Adrenal gland (tissue), 12 donors: ENCODE results near the gene PLXNA1. TPM values are rescaled to one million over a fixed set of nuclear protein-coding genes. Genes with fewer than 3 reads are reported as not detected.

Source experiments
- DNase-seq, 7 donors: peaks; one replicate each; pipeline ENCODE4 v3.0.0-alpha.2; 2019 to 2020
- H3K27ac ChIP-seq, 5 donors: fragments of 200-600 bp; sonication (generic) in 4 of 5; 1 replicate in 3 of 5; 2 replicates in 2 of 5; pipeline versions ENCODE4 v1.5.1 to v1.8.0; 2016 to 2020; ENCODE audit warnings: mild to moderate bottlenecking in 1 of 5
- H3K27me3 ChIP-seq: fragments of 200-600 bp; 2 replicates; pipeline ENCODE4 v1.8.0; 2021
- H3K36me3 ChIP-seq, 2 donors: fragments of 200-600 bp; replicated peaks in 1 of 2; 1 replicate in 1 of 2; 2 replicates in 1 of 2; pipeline versions ENCODE4 v1.5.1 to v1.8.0; 2018 to 2022
- H3K4me1 ChIP-seq, 2 donors: fragments of 200-600 bp; replicated peaks in 1 of 2; 1 replicate in 1 of 2; 2 replicates in 1 of 2; pipeline versions ENCODE4 v1.5.1 to v1.8.0; 2018 to 2021
- H3K4me3 ChIP-seq, 4 donors: fragments of 200-600 bp; sonication (generic) in 3 of 4; one replicate each; pipeline ENCODE4 v1.5.1; 2016 to 2018
- H3K9me3 ChIP-seq, 3 donors: fragments of 200-600 bp; sonication (generic) in 1 of 3; replicated peaks in 1 of 3; 1 replicate in 2 of 3; 2 replicates in 1 of 3; pipeline versions ENCODE4 v1.5.1 to v1.8.0; 2016 to 2021
- POLR2A ChIP-seq, 2 donors: fragments of 450-650 bp; IDR thresholded peaks; one replicate each; pipeline ENCODE4 v1.6.1; 2017; ENCODE audit warnings: antibody characterized with exemption in 2 of 2, mild to moderate bottlenecking in 2 of 2, moderate library complexity in 1 of 2
- WGBS, 4 donors: extraction: QIAGEN DNeasy Blood & Tissue Kit in 2 of 4; methylation state at CpG; one replicate each; pipeline versions ENCODE4 v1.1.5 to v1.1.7; 2013 to 2017; 5-methylcytosine and 5-hydroxymethylcytosine counted together
- intact Hi-C, 2 donors: fragments of 100-400 bp; cut with DNase I; formaldehyde crosslinking; loops; one replicate each; pipeline versions ENCODE4 v1.14.1 to v1.15.0; 2022 to 2023
- polyA plus RNA-seq, 3 donors: library from polyadenylated mRNA; stranded (reverse); fragments of 200-250 nt in 2 of 3; fragments of 350-450 nt in 1 of 3; fragmentation: Illumina TruSeq in 1 of 3; extraction: RNeasy Lipid Tissue Mini Kit (QIAGEN cat#74804) in 1 of 3; gene quantifications; one replicate each; pipeline ENCODE4 v1.2.3, GENCODE V29; 2013 to 2014
- total RNA-seq, 9 donors: library from RNA; depleted of rRNA in 4 of 9; stranded (reverse); fragments of >200 nt in 4 of 9; fragments of 120-200 nt in 1 of 9; fragmentation: NEBNext Ultra II Directional in 1 of 9; extraction: Animal tissue kit (Norgen Biotek cat#: 25700) in 1 of 9; gene quantifications; one replicate each; pipeline versions ENCODE4 v1.1.0 to v1.2.4, GENCODE V29; 2013 to 2023
- TF ChIP-seq, protein P1 (sequence below), 6 experiments: fragments of 450-650 bp in 4 of 6; fragments of 200-600 bp in 2 of 6; sonication (generic) in 1 of 6; IDR thresholded peaks; 1 replicate in 5 of 6; 2 replicates in 1 of 6; pipeline versions ENCODE4 v1.5.1 to v1.8.0; 2016 to 2021; ENCODE audit warnings: antibody characterized with exemption in 6 of 6, mild to moderate bottlenecking in 2 of 6, moderate library complexity in 1 of 6
- donor health status: healthy with polysubstance abuse.
- donor health status: Bipolar disorder and iron deficiency.
- donor health status: DM: yes; HTN: yes; CAD: no.
- donor health status: DM: no; HTN: no; CAD: no.
- donor health status: DM: no; HTN: no; CAD: no.
- donor health status: DM: yes; HTN: yes; CAD: no.

PLXNA1 gene
- total and polyA plus RNA-seq, 12 donors, result 9.5 to 29.9 (median 20.2) TPM

DNA sequence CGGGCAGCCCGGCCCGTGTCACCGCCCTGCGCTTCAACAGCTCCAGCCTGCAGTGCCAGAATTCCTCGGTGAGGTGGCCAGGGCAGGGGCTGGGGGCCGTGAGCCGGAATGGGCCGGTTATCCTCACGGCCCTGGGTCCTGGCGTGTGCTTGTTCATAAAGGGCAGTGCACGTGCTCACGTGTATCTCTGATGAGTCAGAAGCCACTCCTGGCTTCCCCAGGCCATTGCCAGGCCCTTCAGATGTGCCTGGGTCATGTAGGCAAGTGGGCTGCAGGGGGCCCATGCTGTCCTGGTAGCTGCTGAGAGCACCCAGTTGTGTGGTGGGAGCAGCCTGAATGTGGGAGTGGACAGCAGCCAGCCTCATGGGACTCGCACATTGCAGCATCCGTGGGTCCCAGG lies 29.2 kb downstream of the PLXNA1 start:
- H3K4me1 ChIP-seq, result no peaks in the 10 kb centered on the region
- H3K4me3 ChIP-seq, result no peak overlapping the region
- H3K36me3 ChIP-seq, result peaks cover 0 to 43% of the 10 kb centered on the region in 2 donors
- no peaks in the 10 kb centered on the region for H3K27me3 ChIP-seq
- DNase-seq, result no peak
- intact Hi-C loops, result no loop called here
- 88 to 100% (median 90%) methylated on average over 1 to 15 of the region's 15 CpGs for WGBS, 4 donors
- no peak overlapping the region for H3K27ac ChIP-seq
- TF ChIP-seq, protein P1, sequence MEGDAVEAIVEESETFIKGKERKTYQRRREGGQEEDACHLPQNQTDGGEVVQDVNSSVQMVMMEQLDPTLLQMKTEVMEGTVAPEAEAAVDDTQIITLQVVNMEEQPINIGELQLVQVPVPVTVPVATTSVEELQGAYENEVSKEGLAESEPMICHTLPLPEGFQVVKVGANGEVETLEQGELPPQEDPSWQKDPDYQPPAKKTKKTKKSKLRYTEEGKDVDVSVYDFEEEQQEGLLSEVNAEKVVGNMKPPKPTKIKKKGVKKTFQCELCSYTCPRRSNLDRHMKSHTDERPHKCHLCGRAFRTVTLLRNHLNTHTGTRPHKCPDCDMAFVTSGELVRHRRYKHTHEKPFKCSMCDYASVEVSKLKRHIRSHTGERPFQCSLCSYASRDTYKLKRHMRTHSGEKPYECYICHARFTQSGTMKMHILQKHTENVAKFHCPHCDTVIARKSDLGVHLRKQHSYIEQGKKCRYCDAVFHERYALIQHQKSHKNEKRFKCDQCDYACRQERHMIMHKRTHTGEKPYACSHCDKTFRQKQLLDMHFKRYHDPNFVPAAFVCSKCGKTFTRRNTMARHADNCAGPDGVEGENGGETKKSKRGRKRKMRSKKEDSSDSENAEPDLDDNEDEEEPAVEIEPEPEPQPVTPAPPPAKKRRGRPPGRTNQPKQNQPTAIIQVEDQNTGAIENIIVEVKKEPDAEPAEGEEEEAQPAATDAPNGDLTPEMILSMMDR (IDR thresholded peaks at IDR 0.05), result no peak
- TF ChIP-seq POLR2A (IDR thresholded peaks at IDR 0.05), result no peak
- H3K9me3 ChIP-seq, result no peaks in the 10 kb centered on the region

DNA sequence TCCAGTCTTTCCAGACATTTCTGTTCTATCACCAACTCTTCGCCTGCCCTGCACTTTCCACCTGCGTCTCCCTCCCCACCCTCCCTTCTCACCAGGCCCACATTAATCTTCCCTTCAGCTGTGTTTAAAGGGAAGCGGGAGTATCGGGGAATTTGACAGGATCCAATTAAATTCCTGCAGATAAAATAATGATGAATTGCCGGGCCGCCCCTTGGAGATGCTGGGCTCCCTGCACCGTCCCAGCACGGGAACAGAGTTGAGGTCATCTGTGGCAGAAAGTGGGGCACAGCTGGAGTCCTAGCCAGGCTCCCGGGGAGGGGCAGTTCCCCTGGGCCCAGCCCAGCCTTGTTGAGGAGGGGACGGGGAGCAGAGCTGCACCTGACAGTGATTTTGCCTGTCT lies 30.3 kb downstream of the PLXNA1 start:
- no peak overlapping the region for H3K27ac ChIP-seq
- H3K9me3 ChIP-seq, result no peaks in the 10 kb centered on the region
- no peak overlapping the region for H3K4me3 ChIP-seq
- DNase-seq, result no peak
- no peaks in the 10 kb centered on the region for H3K27me3 ChIP-seq
- no peaks in the 10 kb centered on the region for H3K4me1 ChIP-seq
- peaks cover 0 to 54% of the 10 kb centered on the region in 2 donors for H3K36me3 ChIP-seq
- intact Hi-C loops, result no loop called here
- TF ChIP-seq POLR2A (IDR thresholded peaks at IDR 0.05), result no peak
- TF ChIP-seq, protein P1 (IDR thresholded peaks at IDR 0.05), result no peak
- 85 to 96% (median 91%) methylated on average over 8 to 10 of the region's 10 CpGs for WGBS, 4 donors

DNA sequence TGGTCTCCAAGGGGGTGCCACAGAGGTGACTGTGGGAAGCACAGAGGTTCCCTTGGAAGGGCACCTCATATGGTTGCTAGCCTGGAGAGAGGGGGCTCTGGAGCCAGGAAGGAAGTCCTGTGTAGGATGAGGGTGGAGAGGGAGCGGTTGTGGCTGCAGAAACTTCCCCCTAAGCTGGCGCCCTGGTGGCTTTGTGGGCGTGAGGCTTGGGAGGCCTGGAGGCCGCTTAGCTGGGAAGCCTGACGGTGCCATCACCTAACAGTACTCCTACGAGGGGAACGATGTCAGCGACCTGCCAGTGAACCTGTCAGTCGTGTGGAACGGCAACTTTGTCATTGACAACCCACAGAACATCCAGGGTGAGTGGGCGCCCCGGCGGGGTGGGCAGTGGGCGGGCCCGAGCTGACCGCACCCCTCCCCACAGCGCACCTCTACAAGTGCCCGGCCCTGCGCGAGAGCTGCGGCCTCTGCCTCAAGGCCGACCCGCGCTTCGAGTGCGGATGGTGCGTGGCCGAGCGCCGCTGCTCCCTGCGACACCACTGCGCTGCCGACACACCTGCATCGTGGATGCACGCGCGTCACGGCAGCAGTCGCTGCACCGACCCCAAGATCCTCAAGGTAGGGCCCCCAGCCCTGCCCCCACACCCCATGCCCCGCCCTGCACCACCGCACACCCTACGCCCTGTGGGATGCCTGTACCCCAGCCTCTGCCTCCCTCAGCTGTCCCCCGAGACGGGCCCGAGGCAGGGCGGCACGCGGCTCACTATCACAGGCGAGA lies 31.0 kb downstream of the PLXNA1 start:
- H3K9me3 ChIP-seq, result no peaks in the 10 kb centered on the region
- H3K27ac ChIP-seq, result no peak overlapping the region
- H3K4me1 ChIP-seq, result no peaks in the 10 kb centered on the region
- peaks cover 0 to 60% of the 10 kb centered on the region in 2 donors for H3K36me3 ChIP-seq
- WGBS, 4 donors, result 77 to 92% (median 91%) methylated on average over 13 to 50 of the region's 50 CpGs
- no peaks in the 10 kb centered on the region for H3K27me3 ChIP-seq
- TF ChIP-seq, protein P1 (IDR thresholded peaks at IDR 0.05), result no peak
- no peak for TF ChIP-seq POLR2A (IDR thresholded peaks at IDR 0.05)
- intact Hi-C loops, result no loop called here
- no peak overlapping the region for H3K4me3 ChIP-seq
- no peak for DNase-seq

DNA sequence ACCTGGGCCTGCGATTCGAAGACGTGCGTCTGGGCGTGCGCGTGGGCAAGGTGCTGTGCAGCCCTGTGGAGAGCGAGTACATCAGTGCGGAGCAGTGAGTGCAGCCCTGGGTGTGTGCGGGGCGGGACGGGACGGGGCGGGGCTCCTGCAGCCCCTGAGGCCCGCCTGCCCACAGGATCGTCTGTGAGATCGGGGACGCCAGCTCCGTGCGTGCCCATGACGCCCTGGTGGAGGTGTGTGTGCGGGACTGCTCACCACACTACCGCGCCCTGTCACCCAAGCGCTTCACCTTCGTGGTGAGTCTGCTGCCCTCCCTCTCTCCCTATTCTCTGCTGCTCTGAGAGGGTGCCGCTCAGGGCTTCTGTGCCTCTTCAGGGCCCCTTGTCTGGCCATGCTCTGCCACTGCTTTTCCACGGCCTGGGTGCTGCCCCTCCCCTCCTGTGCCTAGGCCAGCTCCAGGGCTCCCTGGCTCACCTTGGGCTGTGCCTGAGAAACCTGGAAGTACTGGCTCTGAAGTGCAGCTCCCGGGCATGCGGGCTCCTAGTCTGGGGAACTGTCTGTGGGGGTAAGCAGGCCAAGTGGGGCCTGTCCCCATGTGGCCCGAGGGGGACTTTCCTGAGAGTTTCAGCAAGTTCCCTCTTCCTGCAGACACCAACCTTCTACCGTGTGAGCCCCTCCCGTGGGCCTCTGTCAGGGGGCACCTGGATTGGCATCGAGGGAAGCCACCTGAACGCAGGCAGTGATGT lies 31.8 kb downstream of the PLXNA1 start:
- H3K4me1 ChIP-seq, result no peaks in the 10 kb centered on the region
- H3K4me3 ChIP-seq, result no peak overlapping the region
- H3K36me3 ChIP-seq, result peaks cover 0 to 60% of the 10 kb centered on the region in 2 donors
- H3K27ac ChIP-seq, result no peak overlapping the region
- no peak for TF ChIP-seq POLR2A (IDR thresholded peaks at IDR 0.05)
- TF ChIP-seq, protein P1 (IDR thresholded peaks at IDR 0.05), result no peak
- no peaks in the 10 kb centered on the region for H3K9me3 ChIP-seq
- intact Hi-C loops, result no loop called here
- H3K27me3 ChIP-seq, result no peaks in the 10 kb centered on the region
- 91 to 94% (median 93%) methylated on average over 21 to 35 of the region's 35 CpGs for WGBS, 4 donors
- no peak for DNase-seq
